ENCODE data around the gene SNX8. TPM values are rescaled to one million over a fixed set of nuclear protein-coding genes. Genes with fewer than 3 reads are reported as not detected.

The SNX8 gene
- total RNA-seq, 1 experiment from 2014 or later = 40.6 TPM

GRCh38 chr7:2276107-2276506 is 38.1 kb downstream of the SNX8 start:
- H3K14ac ChIP-seq (ENCODE audit: insufficient read depth, low read length) = no peak overlapping the region
- Mint-ChIP-seq H3K9me3 (no peaks in the 10 kb centered on the region), H3K4me3 (no peak overlapping the region), H3K27ac (no peak overlapping the region), H3K4me1 (peaks cover 5 to 9% of the 10 kb centered on the region in 2 experiments; a peak in 3 of 4 replicates), H3K27me3 (ENCODE audit: low read depth) (no peaks in the 10 kb centered on the region), H3K36me3 (ENCODE audit: insufficient read depth in 1 of 3, low read depth in 3 of 3) (peaks cover 7 to 41% (median 28%) of the 10 kb centered on the region in 3 experiments; a peak in 6 of 7 replicates)
- H2BK12ac ChIP-seq (ENCODE audit: insufficient read length, low read depth, low read length) = no peak overlapping the region
- H3K23ac ChIP-seq (ENCODE audit: insufficient read length, low read depth, low read length) = no peak overlapping the region
- H2BK5ac ChIP-seq (ENCODE audit: insufficient read length, low read length) = no peak overlapping the region
- H3K27ac ChIP-seq (ENCODE audit: insufficient read length, low read depth, low read length) = no peak overlapping the region
- no peak overlapping the region for H3K4ac ChIP-seq (ENCODE audit: low read depth, low read length)
- H3K56ac ChIP-seq (ENCODE audit: insufficient read length, low read depth, low read length) = no peak overlapping the region
- no peak overlapping the region for H3K18ac ChIP-seq (ENCODE audit: insufficient read length, low read depth, low read length)
- H3K9ac ChIP-seq (ENCODE audit: extremely low read depth, insufficient read length, low read length) = no peak overlapping the region
- no CpG with 5 or more reads among the region's 18 CpGs for WGBS (ENCODE audit: extremely low coverage, insufficient read length, low lambda C conversion rate)
- no peaks in the 10 kb centered on the region for H3K27me3 ChIP-seq (ENCODE audit: insufficient read depth, low read length)
- TF ChIP-seq CTCF (conservative IDR thresholded peaks at IDR 0.05) = no peak
- no peak overlapping the region for H4K91ac ChIP-seq (ENCODE audit: insufficient read length, low read depth, low read length)
- H4K20me1 ChIP-seq (ENCODE audit: control insufficient read depth, insufficient read depth, insufficient read length) = no peaks in the 10 kb centered on the region
- no peak overlapping the region for H4K8ac ChIP-seq (replicated peaks; ENCODE audit: insufficient read length, low read depth, low read length)
- no peak overlapping the region for H2BK120ac ChIP-seq (ENCODE audit: low read depth, low read length, poor library complexity, severe bottlenecking)
- no peak overlapping the region for H2AK5ac ChIP-seq (ENCODE audit: insufficient read length, low read length)
- no peak overlapping the region for H3K4me2 ChIP-seq (ENCODE audit: insufficient read depth, insufficient read length, low read length)
- H3K79me2 ChIP-seq (ENCODE audit: insufficient read depth, low read length) = no peaks in the 10 kb centered on the region
- H2BK20ac ChIP-seq (ENCODE audit: low read depth, low read length, poor library complexity, severe bottlenecking) = no peak overlapping the region
- no peaks in the 10 kb centered on the region for H3K79me1 ChIP-seq (ENCODE audit: insufficient read depth, low read depth, low read length, poor library complexity, severe bottlenecking)
- no peaks in the 10 kb centered on the region for H3K4me1 ChIP-seq (ENCODE audit: insufficient read depth, low read length)
- no peak overlapping the region for H3T11ph ChIP-seq (ENCODE audit: low read length)
- H3K23me2 ChIP-seq (ENCODE audit: insufficient read length, low read depth, low read length, poor library complexity, severe bottlenecking) = no peaks in the 10 kb centered on the region
- H2AFZ ChIP-seq (ENCODE audit: low read length) = no peak overlapping the region
- no peak overlapping the region for H4K5ac ChIP-seq (ENCODE audit: insufficient read length, low read depth, low read length)
- DNase-seq = no peak
- no peak overlapping the region for H2BK15ac ChIP-seq (ENCODE audit: low read depth, low read length)
- H3K9me3 ChIP-seq (ENCODE audit: control insufficient read depth, low read depth, low read length) = no peaks in the 10 kb centered on the region

All from H9 (cell line).